ENCODE measurements around the gene ARHGAP12.

The ARHGAP12 gene

GRCh38 chr10:31947144-31947926, 18.7 kb upstream of the ARHGAP12 start:
- no peak for DNase-seq

- DNase-seq, result no peak
Observed at GRCh38 chr10:31945392-31945791, 16.8 kb upstream of the ARHGAP12 start.

GRCh38 chr10:31944071-31944433, 15.4 kb upstream of the ARHGAP12 start:
- no peak for DNase-seq

- DNase-seq, result no peak
Observed at GRCh38 chr10:31942892-31943291, 14.3 kb upstream of the ARHGAP12 start.

GRCh38 chr10:31942435-31942834, 13.8 kb upstream of the ARHGAP12 start:
- no peak for DNase-seq

- DNase-seq, result no peak
Observed at GRCh38 chr10:31940839-31941653, 12.4 kb upstream of the ARHGAP12 start.

- DNase-seq, result no peak
Observed at GRCh38 chr10:31939797-31940708, 11.4 kb upstream of the ARHGAP12 start.

GRCh38 chr10:31937371-31937770, 8.7 kb upstream of the ARHGAP12 start:
- no peak for DNase-seq

GRCh38 chr10:31936933-31937332, 8.3 kb upstream of the ARHGAP12 start:
- DNase-seq, result no peak

- DNase-seq, result no peak
Observed at GRCh38 chr10:31936086-31936485, 7.5 kb upstream of the ARHGAP12 start.

- no peak for DNase-seq
Observed at GRCh38 chr10:31935678-31936077, 7.0 kb upstream of the ARHGAP12 start.

- no peak for DNase-seq
Observed at GRCh38 chr10:31932838-31933237, 4.2 kb upstream of the ARHGAP12 start.

GRCh38 chr10:31930856-31931255, 2.2 kb upstream of the ARHGAP12 start:
- DNase-seq, result no peak

- no peak for DNase-seq
Observed at GRCh38 chr10:31930023-31930751, 1.6 kb upstream of the ARHGAP12 start.

- peak; percentile 43 for DNase-seq
Observed at GRCh38 chr10:31929261-31930022, 811 bp upstream of the ARHGAP12 start.

GRCh38 chr10:31927884-31928548, 615 bp downstream of the ARHGAP12 start:
- peak; percentile 44 for DNase-seq

GRCh38 chr10:31927565-31927883, 1.1 kb downstream of the ARHGAP12 start:
- DNase-seq, result no peak

GRCh38 chr10:31926765-31927564, 1.7 kb downstream of the ARHGAP12 start:
- no peak for DNase-seq

GRCh38 chr10:31926160-31926559, 2.5 kb downstream of the ARHGAP12 start:
- no peak for DNase-seq

GRCh38 chr10:31924833-31925232, 3.8 kb downstream of the ARHGAP12 start:
- no peak for DNase-seq

Measured in activated CD4-positive, CD25-positive, alpha-beta regulatory T cell treated with anti-CD3 and anti-CD28 coated beads, Interleukin-2, amount 50 U/mL, for 72 hours (primary cell).